AG09319 (cell line): Measurements from ENCODE around the gene RNF17.

Source experiments
- DNase-seq: peaks from one replicate; pipeline ENCODE4 v3.0.0-alpha.2; 2010; ENCODE audit warnings: low read depth; ENCODE audit errors: extremely low read depth
- CTCF ChIP-seq: IDR thresholded peaks from 2 replicates; pipeline ENCODE4 v1.5.1; 2011; ENCODE audit warnings: low read depth, mild to moderate bottlenecking, inconsistent platforms, low read length, moderate library complexity

The RNF17 gene

DNA sequence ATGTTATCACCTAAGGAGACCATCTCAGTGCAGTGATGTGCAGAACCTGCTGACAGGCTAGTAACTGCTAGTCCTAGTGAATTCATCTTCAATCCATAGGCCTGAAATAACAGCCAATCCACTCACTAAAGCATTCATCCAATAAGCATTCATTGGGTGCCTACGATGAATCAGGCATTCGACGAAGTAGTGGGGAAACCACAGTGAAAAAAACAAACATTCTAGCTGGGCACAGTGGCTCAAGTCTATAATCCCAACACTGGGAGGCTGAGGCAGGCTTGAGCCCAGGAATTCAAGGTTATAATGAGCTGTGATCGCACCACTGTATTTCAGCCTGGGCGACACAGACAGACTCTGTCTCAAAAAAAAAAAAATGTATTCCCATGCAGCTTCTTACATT, 135.6 kb downstream of the RNF17 start:
- no peak for TF ChIP-seq CTCF
- DNase-seq: no peak

DNA sequence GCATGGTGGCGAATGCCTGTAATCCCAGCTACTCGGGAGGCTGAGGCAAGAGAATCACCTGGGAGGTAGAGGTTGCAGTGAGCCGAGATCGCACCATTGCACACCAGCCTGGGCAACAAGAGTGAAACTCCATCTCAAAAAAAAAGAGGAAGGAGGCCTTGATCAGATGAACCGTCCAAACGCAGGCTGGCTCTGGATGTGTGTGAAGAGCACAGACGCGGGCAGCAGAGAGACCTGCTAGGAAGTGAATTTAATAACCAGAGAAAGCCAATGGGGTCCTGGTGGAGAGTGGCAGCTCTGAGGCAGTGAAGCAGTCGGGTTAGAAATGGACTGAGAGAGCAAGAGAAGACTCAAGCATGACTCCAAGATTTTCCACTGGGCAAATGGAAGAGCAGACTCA, 136.5 kb downstream of the RNF17 start:
- DNase-seq: no peak
- no peak for TF ChIP-seq CTCF

DNA sequence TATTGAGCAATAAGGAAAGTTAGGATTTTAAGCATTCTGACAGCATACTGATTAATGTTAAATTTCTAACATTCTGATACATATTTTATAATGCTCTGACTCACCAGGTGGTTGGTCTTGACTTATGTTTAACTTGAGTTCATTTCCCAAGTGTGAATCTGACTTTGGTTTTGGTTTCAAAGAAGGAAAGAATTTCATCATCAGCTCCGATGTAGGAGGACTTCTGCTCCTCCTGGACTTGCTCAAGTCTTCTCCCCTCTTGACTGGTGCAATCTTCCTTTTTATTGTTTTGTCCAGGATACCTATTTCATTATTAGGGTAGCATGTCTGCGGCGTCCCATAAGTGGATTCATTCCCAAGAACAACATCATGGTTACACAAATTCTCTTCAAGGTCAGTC, 141.3 kb downstream of the RNF17 start:
- no peak for TF ChIP-seq CTCF
- no peak for DNase-seq

DNA sequence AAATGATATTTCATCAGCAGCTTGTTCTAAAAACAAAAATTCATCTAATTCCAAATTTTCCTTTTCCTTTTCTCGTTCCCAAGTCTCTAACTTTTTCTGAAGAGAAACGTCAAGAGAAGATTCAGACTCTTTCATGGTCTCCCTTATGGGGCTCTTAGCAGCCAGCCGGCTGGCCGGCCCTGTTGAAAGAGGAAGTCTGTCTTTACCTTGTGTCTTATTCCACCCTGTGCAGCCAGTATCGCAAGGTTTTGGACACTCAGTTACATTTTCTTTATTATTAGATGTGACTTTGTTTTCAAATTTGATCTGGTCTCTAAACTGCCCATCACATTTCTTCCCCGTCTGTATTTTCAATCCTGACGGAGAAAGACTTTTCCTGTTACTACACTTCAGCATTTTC, 142.3 kb downstream of the RNF17 start:
- no peak for TF ChIP-seq CTCF
- no peak for DNase-seq

DNA sequence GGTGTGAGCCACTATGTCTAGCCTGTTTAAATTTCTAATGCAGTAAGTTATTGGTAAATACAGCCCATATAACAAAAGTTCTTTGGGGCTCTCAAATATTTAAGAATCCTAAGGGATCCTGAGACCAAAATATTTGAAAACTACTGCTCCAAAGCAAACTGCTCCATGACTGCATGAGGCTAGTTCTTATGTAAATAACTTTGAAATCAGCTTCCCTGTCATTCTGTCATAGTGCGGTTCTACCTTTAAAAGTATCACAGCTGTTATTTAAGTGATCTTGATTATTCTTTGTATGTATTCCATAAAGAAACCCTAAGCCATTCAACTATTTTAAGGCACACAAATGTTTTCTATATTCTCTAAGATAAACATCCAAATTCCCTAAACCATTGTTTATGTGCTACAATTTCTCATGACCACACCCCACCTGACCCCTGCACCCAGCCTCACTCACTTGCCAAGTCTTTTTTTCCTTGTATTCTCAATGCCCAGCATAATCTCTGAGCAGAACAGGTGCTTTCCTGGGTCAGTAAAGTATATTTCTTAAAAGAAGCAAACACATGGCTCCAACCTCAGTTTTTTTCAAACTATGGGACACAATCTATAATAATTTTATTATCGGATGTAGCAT, 146.6 kb downstream of the RNF17 start:
- no peak for DNase-seq
- TF ChIP-seq CTCF: no peak

- no peak for TF ChIP-seq CTCF
- DNase-seq: no peak
These were observed 147.4 kb downstream of the RNF17 start for GRCh38 chr13:24911133-24911908.

GRCh38 chr13:24916464-24916863, 152.5 kb downstream of the RNF17 start:
- no peak for TF ChIP-seq CTCF
- DNase-seq: no peak
